DOHH2 (cell line): Measurements from ENCODE around the gene OSBPL2.

Experiments used
- H3F3A ChIP-seq: fragments of 200-600 bp; sonication (generic), shearing (Covaris generic); 2 replicates; pipeline ENCODE4 v1.6.0; 2016; ENCODE audit warnings: antibody characterized with exemption, mild to moderate bottlenecking; ENCODE audit not compliant: control insufficient read depth, insufficient read depth
- H3K27ac ChIP-seq: fragments of 200-600 bp; sonication (generic); 2 replicates; pipeline ENCODE4 v1.5.1; 2014; ENCODE audit warnings: low read depth, mild to moderate bottlenecking, low read length, moderate library complexity
- H3K27me3 ChIP-seq: fragments of 200-600 bp; sonication (generic); 2 replicates; pipeline ENCODE4 v1.6.1; 2014; ENCODE audit warnings: mild to moderate bottlenecking, low read length, mixed read lengths; ENCODE audit not compliant: control insufficient read depth
- H3K36me3 ChIP-seq: fragments of 200-600 bp; sonication (generic); 2 replicates; pipeline ENCODE4 v1.6.1; 2014; ENCODE audit warnings: mild to moderate bottlenecking, low read length, moderate library complexity, mixed read lengths; ENCODE audit not compliant: control insufficient read depth
- H3K4me1 ChIP-seq: fragments of 200-600 bp; sonication (generic); 2 replicates; pipeline ENCODE4 v1.6.1; 2014; ENCODE audit warnings: mild to moderate bottlenecking, low read length, mixed read lengths; ENCODE audit not compliant: control insufficient read depth
- H3K4me2 ChIP-seq: fragments of 200-600 bp; sonication (generic); 2 replicates; pipeline ENCODE4 v1.6.0; 2014; ENCODE audit warnings: mild to moderate bottlenecking, low read length, moderate library complexity
- H3K4me3 ChIP-seq: fragments of 200-600 bp; sonication (generic); 2 replicates; pipeline ENCODE4 v1.5.1; 2014; ENCODE audit warnings: mild to moderate bottlenecking, low read length, mixed read lengths
- H3K79me2 ChIP-seq: fragments of 200-600 bp; sonication (generic); 2 replicates; pipeline ENCODE4 v1.6.1; 2014; ENCODE audit warnings: mild to moderate bottlenecking, low read length, mixed read lengths; ENCODE audit not compliant: control insufficient read depth
- H3K9me2 ChIP-seq: fragments of 200-600 bp; sonication (generic); replicated peaks from 2 replicates; pipeline ENCODE4 v1.6.1; 2014; ENCODE audit warnings: mild to moderate bottlenecking, low read length, mixed read lengths; ENCODE audit not compliant: control insufficient read depth
- H3K9me3 ChIP-seq: fragments of 200-600 bp; sonication (generic); 2 replicates; pipeline ENCODE4 v1.6.1; 2014; ENCODE audit warnings: antibody characterized with exemption, low read length, mixed read lengths; ENCODE audit not compliant: control insufficient read depth, insufficient read depth
- H4K20me1 ChIP-seq: fragments of 200-600 bp; sonication (generic); 2 replicates; pipeline ENCODE4 v1.6.0; 2014; ENCODE audit warnings: low read depth, mild to moderate bottlenecking, antibody characterized with exemption, low read length, moderate library complexity; ENCODE audit not compliant: control insufficient read depth, insufficient read depth
- EZH2phosphoT487 ChIP-seq: fragments of 200-600 bp; sonication (generic); IDR thresholded peaks from 2 replicates; pipeline ENCODE4 v1.6.1; 2017; ENCODE audit warnings: borderline replicate concordance, mild to moderate bottlenecking, antibody characterized with exemption, low read length, moderate library complexity, mixed read lengths
- TF ChIP-seq, protein P1 (sequence below): fragments of 200-600 bp; sonication (generic); IDR thresholded peaks from one replicate; pipeline ENCODE4 v1.5.1; 2014; ENCODE audit warnings: antibody characterized with exemption, mild to moderate bottlenecking, low read depth, low read length; ENCODE audit not compliant: poor library complexity, severe bottlenecking

Gene OSBPL2

DNA sequence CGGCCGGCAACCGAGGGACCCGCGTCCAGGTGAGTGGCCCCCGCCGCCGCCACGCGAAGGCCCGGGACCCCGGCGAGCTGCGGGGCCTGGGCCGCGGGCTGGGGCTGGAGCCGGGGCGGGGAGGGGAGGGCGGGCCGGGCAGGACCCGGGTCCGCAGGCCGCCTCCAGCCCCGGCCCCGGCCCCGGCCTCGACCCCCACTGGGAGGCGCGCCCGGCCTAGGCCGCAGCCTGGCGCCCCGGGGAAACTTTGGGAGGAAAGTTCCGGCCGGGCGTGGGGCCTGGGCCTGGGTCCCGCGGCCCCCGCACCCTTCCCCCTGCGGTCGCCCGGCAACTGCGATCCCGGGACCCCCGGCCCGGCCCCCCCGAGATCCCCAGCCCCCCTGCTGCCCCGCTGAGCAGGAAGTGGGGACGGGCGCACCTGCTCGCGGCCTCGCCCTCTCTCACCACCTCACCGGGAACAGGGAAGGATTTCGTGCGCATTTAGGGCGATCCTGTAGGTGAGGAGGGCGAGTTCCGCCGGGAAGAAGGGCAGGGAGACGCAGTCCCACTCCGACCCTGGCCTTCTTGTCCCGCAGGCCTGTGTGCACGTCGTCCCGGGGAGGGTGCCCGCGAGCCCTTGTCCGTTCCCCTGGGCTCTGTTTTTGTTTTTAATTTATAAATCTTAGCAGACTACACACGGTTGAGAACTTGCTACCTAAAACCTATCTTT is 402 bp downstream of the OSBPL2 start:
- peak overlapping the region; percentile 81 for H3K4me3 ChIP-seq
- no peak for TF ChIP-seq EZH2phosphoT487
- TF ChIP-seq, protein P1, sequence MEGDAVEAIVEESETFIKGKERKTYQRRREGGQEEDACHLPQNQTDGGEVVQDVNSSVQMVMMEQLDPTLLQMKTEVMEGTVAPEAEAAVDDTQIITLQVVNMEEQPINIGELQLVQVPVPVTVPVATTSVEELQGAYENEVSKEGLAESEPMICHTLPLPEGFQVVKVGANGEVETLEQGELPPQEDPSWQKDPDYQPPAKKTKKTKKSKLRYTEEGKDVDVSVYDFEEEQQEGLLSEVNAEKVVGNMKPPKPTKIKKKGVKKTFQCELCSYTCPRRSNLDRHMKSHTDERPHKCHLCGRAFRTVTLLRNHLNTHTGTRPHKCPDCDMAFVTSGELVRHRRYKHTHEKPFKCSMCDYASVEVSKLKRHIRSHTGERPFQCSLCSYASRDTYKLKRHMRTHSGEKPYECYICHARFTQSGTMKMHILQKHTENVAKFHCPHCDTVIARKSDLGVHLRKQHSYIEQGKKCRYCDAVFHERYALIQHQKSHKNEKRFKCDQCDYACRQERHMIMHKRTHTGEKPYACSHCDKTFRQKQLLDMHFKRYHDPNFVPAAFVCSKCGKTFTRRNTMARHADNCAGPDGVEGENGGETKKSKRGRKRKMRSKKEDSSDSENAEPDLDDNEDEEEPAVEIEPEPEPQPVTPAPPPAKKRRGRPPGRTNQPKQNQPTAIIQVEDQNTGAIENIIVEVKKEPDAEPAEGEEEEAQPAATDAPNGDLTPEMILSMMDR = no peak
- no peaks in the 10 kb centered on the region for H3F3A ChIP-seq
- no peaks in the 10 kb centered on the region for H3K9me2 ChIP-seq
- H3K27me3 ChIP-seq = no peaks in the 10 kb centered on the region
- H3K79me2 ChIP-seq = peaks cover 46% of the 10 kb centered on the region
- no peaks in the 10 kb centered on the region for H3K9me3 ChIP-seq
- no peak overlapping the region for H3K27ac ChIP-seq
- peaks cover 5% of the 10 kb centered on the region; the same call in 1 of the 2 replicates for H3K36me3 ChIP-seq
- H4K20me1 ChIP-seq = peaks cover 4% of the 10 kb centered on the region; the same call in 1 of the 2 replicates
- H3K4me2 ChIP-seq = peak overlapping the region; percentile 80
- H3K4me1 ChIP-seq = peaks cover 13% of the 10 kb centered on the region

DNA sequence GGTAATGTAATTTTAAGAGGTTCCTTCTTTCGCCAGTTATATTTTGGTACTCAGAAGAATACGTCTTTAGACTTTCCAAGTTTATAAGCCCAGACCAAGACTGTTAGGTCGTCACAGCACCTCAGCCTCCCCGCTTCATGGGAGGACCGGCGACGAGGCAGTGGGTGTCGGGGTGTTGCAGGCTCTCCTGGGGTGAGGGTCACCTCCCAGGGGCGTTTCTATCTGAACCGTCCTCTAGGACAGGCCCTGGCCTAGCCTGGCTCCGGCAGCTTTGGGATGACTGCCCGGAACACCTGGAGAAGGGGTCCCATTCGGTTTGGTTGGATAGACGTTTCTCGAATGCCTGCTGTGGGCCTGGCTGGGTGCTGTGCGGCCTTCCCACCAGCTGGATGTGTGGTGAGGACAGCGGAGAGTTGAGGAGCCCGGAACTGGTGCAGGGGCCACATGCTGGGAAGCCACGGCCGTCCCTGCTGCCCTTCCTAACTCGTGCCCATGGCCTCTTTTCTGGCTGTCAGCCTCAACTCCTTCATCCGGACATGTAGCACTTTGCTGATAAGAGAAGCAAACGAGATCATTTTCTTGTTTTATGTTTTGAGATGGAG is 1.1 kb downstream of the OSBPL2 start:
- H4K20me1 ChIP-seq = peaks cover 4% of the 10 kb centered on the region; the same call in 1 of the 2 replicates
- H3K27me3 ChIP-seq = no peaks in the 10 kb centered on the region
- H3K4me1 ChIP-seq = peaks cover 13% of the 10 kb centered on the region
- H3K4me2 ChIP-seq = peak overlapping the region; percentile 80
- H3F3A ChIP-seq = no peaks in the 10 kb centered on the region
- H3K79me2 ChIP-seq = peaks cover 51% of the 10 kb centered on the region
- TF ChIP-seq, protein P1 = no peak
- no peak for TF ChIP-seq EZH2phosphoT487
- H3K4me3 ChIP-seq = peak overlapping the region; percentile 81
- no peaks in the 10 kb centered on the region for H3K9me2 ChIP-seq
- no peak overlapping the region for H3K27ac ChIP-seq
- H3K36me3 ChIP-seq = peaks cover 5% of the 10 kb centered on the region; the same call in 1 of the 2 replicates
- no peaks in the 10 kb centered on the region for H3K9me3 ChIP-seq

DNA sequence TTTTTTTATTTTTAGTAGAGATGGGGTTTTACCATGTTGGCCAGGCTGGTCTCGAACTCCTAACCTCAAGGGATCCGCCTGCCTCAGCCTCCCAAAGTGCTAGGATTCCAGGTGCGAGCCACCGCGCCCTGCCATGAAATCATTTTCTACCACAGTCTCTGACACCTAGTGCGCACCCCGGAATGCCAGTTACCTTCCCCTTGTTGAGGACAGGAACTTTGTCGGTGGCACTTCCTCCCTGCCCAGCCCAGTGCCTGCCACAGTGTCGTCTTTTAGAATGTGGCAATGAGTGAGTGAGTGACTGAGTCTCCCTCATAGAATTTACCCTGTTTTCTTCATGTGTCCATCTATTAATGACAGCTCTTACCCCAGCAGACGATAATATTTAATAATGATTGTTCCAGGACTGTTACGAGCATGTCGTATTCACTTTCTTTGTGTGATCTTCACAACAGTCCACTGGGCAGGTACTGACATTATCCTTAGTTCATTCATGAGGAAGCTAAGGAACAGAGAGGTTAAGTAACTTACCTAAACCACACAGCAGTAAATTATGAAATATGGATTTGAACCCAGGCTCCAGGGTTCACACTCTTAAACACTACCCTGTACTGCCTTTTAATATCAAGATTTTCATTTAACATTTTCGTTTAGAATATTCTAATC is 1.8 kb downstream of the OSBPL2 start:
- TF ChIP-seq, protein P1 = no peak
- H4K20me1 ChIP-seq = peaks cover 4% of the 10 kb centered on the region; the same call in 1 of the 2 replicates
- H3K4me3 ChIP-seq = no peak overlapping the region

More for the DNA sequence above, 1.8 kb downstream of the OSBPL2 start:
- Histone ChIP-seq H3K9me2 (no peaks in the 10 kb centered on the region), H3K4me2 (no peak overlapping the region), H3K36me3 (peaks cover 5% of the 10 kb centered on the region; the same call in 1 of the 2 replicates), H3K4me1 (peaks cover 13% of the 10 kb centered on the region), H3F3A (no peaks in the 10 kb centered on the region), H3K79me2 (peaks cover 53% of the 10 kb centered on the region), H3K9me3 (no peaks in the 10 kb centered on the region), H3K27ac (no peak overlapping the region), H3K27me3 (no peaks in the 10 kb centered on the region)
